Trophoblast cell (in vitro differentiated cells and primary cell): ENCODE data around the gene TAF4.
A peak's percentile ranks its signal among the peaks of the same experiment; 100 is the strongest.

ENCODE experiments used
- DNase-seq, 2 donors: peaks; one replicate each; pipeline ENCODE4 v3.0.0-alpha.2; 2016
- H2AFZ ChIP-seq: 2 replicates; pipeline ENCODE4 v1.6.1; 2013; ENCODE audit warnings: low read length, moderate library complexity, mild to moderate bottlenecking; ENCODE audit not compliant: insufficient read depth, poor library complexity
- H2AK5ac ChIP-seq: 2 replicates; pipeline ENCODE4 v1.6.1; 2013; ENCODE audit warnings: mild to moderate bottlenecking, low read length
- H2BK120ac ChIP-seq: 2 replicates; pipeline ENCODE4 v1.6.1; 2013; ENCODE audit warnings: low read length, mild to moderate bottlenecking, moderate library complexity; ENCODE audit not compliant: insufficient read depth, poor library complexity
- H2BK12ac ChIP-seq: 2 replicates; pipeline ENCODE4 v1.6.1; 2013; ENCODE audit warnings: mild to moderate bottlenecking, low read length, moderate library complexity
- H2BK5ac ChIP-seq: 2 replicates; pipeline ENCODE4 v1.6.1; 2013; ENCODE audit warnings: low read length, low read depth, moderate library complexity, mild to moderate bottlenecking; ENCODE audit not compliant: poor library complexity
- H3K14ac ChIP-seq: 2 replicates; pipeline ENCODE4 v1.6.1; 2013; ENCODE audit warnings: mild to moderate bottlenecking, low read length
- H3K18ac ChIP-seq: 2 replicates; pipeline ENCODE4 v1.6.1; 2013; ENCODE audit warnings: mild to moderate bottlenecking, low read length
- H3K23ac ChIP-seq: 2 replicates; pipeline ENCODE4 v1.6.1; 2013; ENCODE audit warnings: low read length
- H3K27ac ChIP-seq: 2 replicates; pipeline ENCODE4 v1.5.1; 2013; ENCODE audit warnings: low read depth, mild to moderate bottlenecking, inconsistent platforms, low read length, moderate library complexity
- H3K27me3 ChIP-seq: 2 replicates; pipeline ENCODE4 v1.6.1; 2013; ENCODE audit warnings: inconsistent platforms, mild to moderate bottlenecking, low read length, moderate library complexity; ENCODE audit not compliant: insufficient read depth
- H3K36me3 ChIP-seq, 2 experiments: 1 replicate in 1 of 2; 2 replicates in 1 of 2; pipeline ENCODE4 v1.6.1; 2013; ENCODE audit warnings: low read length in 2 of 2, mild to moderate bottlenecking in 2 of 2, moderate library complexity in 1 of 2; ENCODE audit not compliant: insufficient read depth in 2 of 2, control insufficient read depth in 1 of 2
- H3K4ac ChIP-seq: 2 replicates; pipeline ENCODE4 v1.6.1; 2013; ENCODE audit warnings: low read depth, mild to moderate bottlenecking, low read length, moderate library complexity
- H3K4me1 ChIP-seq, 2 experiments: 1 replicate in 1 of 2; 2 replicates in 1 of 2; pipeline ENCODE4 v1.6.1; 2013; ENCODE audit warnings: low read length in 2 of 2, mild to moderate bottlenecking in 2 of 2, moderate library complexity in 1 of 2; ENCODE audit not compliant: insufficient read depth in 2 of 2, control insufficient read depth in 1 of 2
- H3K4me2 ChIP-seq: 2 replicates; pipeline ENCODE4 v1.6.1; 2013; ENCODE audit warnings: inconsistent platforms, mild to moderate bottlenecking, low read length, moderate library complexity
- H3K4me3 ChIP-seq: 2 replicates; pipeline ENCODE4 v1.5.1; 2013; ENCODE audit warnings: mild to moderate bottlenecking, low read depth, low read length, inconsistent platforms
- H3K79me1 ChIP-seq: one replicate; pipeline ENCODE4 v1.6.1; 2013; ENCODE audit warnings: low read length
- H3K79me2 ChIP-seq: 2 replicates; pipeline ENCODE4 v1.6.1; 2013; ENCODE audit warnings: low read length, mild to moderate bottlenecking; ENCODE audit not compliant: control insufficient read depth, insufficient read depth, poor library complexity
- H3K9ac ChIP-seq: 2 replicates; pipeline ENCODE4 v1.6.1; 2013; ENCODE audit warnings: mild to moderate bottlenecking, low read length
- H3K9me3 ChIP-seq: 2 replicates; pipeline ENCODE4 v1.6.1; 2013; ENCODE audit warnings: low read depth, mild to moderate bottlenecking, control low read depth, inconsistent platforms, low read length; ENCODE audit not compliant: insufficient read depth
- H4K12ac ChIP-seq: 2 replicates; pipeline ENCODE4 v1.6.1; 2013; ENCODE audit warnings: low read depth, mild to moderate bottlenecking, low read length, moderate library complexity
- H4K8ac ChIP-seq: 2 replicates; pipeline ENCODE4 v1.6.1; 2013; ENCODE audit warnings: low read depth, mild to moderate bottlenecking, low read length, moderate library complexity
- H4K91ac ChIP-seq: one replicate; pipeline ENCODE4 v1.6.1; 2013; ENCODE audit warnings: low read depth, mild to moderate bottlenecking, low read length, moderate library complexity
- WGBS: extraction: QIAGEN DNeasy Blood & Tissue Kit; methylation state at CpG from one replicate; pipeline ENCODE4 v1.1.7; 2013; ENCODE audit warnings: missing lambda C conversion rate; ENCODE audit not compliant: insufficient read length, insufficient coverage; ENCODE audit errors: extremely low coverage; 5-methylcytosine and 5-hydroxymethylcytosine counted together

Gene TAF4

GRCh38 chr20:61927826-61928541, 137.7 kb downstream of the TAF4 start:
- Histone ChIP-seq H3K9ac (no peak overlapping the region), H4K12ac (no peak overlapping the region), H3K27me3 (no peaks in the 10 kb centered on the region), H3K4ac (no peak overlapping the region), H3K27ac (no peak overlapping the region), H2AK5ac (no peak overlapping the region), H3K36me3 (no peaks in the 10 kb centered on the region), H4K8ac (no peak overlapping the region), H3K23ac (no peak overlapping the region), H3K4me3 (peak overlapping the region; percentile 37), H3K79me1 (no peaks in the 10 kb centered on the region), H3K18ac (no peak overlapping the region), H3K4me2 (no peak overlapping the region), H4K91ac (no peak overlapping the region), H3K9me3 (peaks cover 19% of the 10 kb centered on the region), H2BK12ac (no peak overlapping the region), H3K14ac (no peak overlapping the region), H3K4me1 (no peaks in the 10 kb centered on the region), H2BK5ac (no peak overlapping the region), H2BK120ac (no peak overlapping the region), H2AFZ (no peak overlapping the region), H3K79me2 (no peaks in the 10 kb centered on the region)
- DNase-seq: no peak
- no CpG with 5 or more reads among the region's 43 CpGs for WGBS

GRCh38 chr20:61927193-61927825, 138.4 kb downstream of the TAF4 start:
- Histone ChIP-seq H2AK5ac (no peak overlapping the region), H3K36me3 (no peaks in the 10 kb centered on the region), H3K9me3 (peaks cover 14% of the 10 kb centered on the region), H3K79me1 (no peaks in the 10 kb centered on the region), H3K23ac (no peak overlapping the region), H3K4ac (no peak overlapping the region), H3K14ac (no peak overlapping the region), H3K79me2 (no peaks in the 10 kb centered on the region), H3K27ac (no peak overlapping the region), H3K9ac (no peak overlapping the region), H2BK120ac (no peak overlapping the region), H3K4me3 (peak overlapping the region; percentile 37), H4K8ac (no peak overlapping the region), H3K27me3 (no peaks in the 10 kb centered on the region), H4K12ac (no peak overlapping the region), H3K4me2 (no peak overlapping the region), H2AFZ (no peak overlapping the region), H3K18ac (no peak overlapping the region), H3K4me1 (no peaks in the 10 kb centered on the region), H4K91ac (no peak overlapping the region), H2BK5ac (no peak overlapping the region), H2BK12ac (no peak overlapping the region)
- no CpG with 5 or more reads among the region's 21 CpGs for WGBS
- DNase-seq: no peak

- Histone ChIP-seq H2AK5ac (no peak overlapping the region), H3K27ac (no peak overlapping the region), H3K23ac (no peak overlapping the region), H2BK12ac (no peak overlapping the region), H2BK120ac (no peak overlapping the region), H4K12ac (no peak overlapping the region), H3K9ac (no peak overlapping the region), H2AFZ (no peak overlapping the region), H3K4me1 (no peaks in the 10 kb centered on the region), H4K8ac (no peak overlapping the region), H4K91ac (no peak overlapping the region), H3K14ac (no peak overlapping the region), H3K79me2 (no peaks in the 10 kb centered on the region), H3K4me2 (no peak overlapping the region), H3K4ac (no peak overlapping the region), H3K18ac (no peak overlapping the region), H3K27me3 (no peaks in the 10 kb centered on the region), H3K79me1 (no peaks in the 10 kb centered on the region), H3K9me3 (peaks cover 12% of the 10 kb centered on the region), H3K36me3 (no peaks in the 10 kb centered on the region), H3K4me3 (no peak overlapping the region), H2BK5ac (no peak overlapping the region)
- whole genome bisulfite sequencing: no CpG with 5 or more reads among the region's 23 CpGs
- no peak for DNase-seq
These were observed 138.9 kb downstream of the TAF4 start for GRCh38 chr20:61926796-61927192.

- Histone ChIP-seq H4K12ac (no peak overlapping the region), H4K91ac (no peak overlapping the region), H3K27ac (no peak overlapping the region), H2BK120ac (no peak overlapping the region), H2BK12ac (no peak overlapping the region), H3K27me3 (no peaks in the 10 kb centered on the region), H3K4me1 (no peaks in the 10 kb centered on the region), H3K79me2 (no peaks in the 10 kb centered on the region), H3K9ac (no peak overlapping the region), H3K4me2 (no peak overlapping the region), H3K23ac (no peak overlapping the region), H3K14ac (no peak overlapping the region), H2AK5ac (no peak overlapping the region), H2AFZ (no peak overlapping the region), H3K4me3 (no peak overlapping the region), H3K4ac (no peak overlapping the region), H2BK5ac (no peak overlapping the region), H3K79me1 (no peaks in the 10 kb centered on the region), H4K8ac (no peak overlapping the region), H3K9me3 (peaks cover 12% of the 10 kb centered on the region), H3K18ac (no peak overlapping the region), H3K36me3 (no peaks in the 10 kb centered on the region)
- DNase-seq: no peak
- WGBS: no CpG with 5 or more reads among the region's 14 CpGs
These were observed 139.4 kb downstream of the TAF4 start for GRCh38 chr20:61926253-61926613.
